GM19395 (cell line): ENCODE results near the gene CDC73.
"Not testable (repeated sequence)": the region's sequence is repeated elsewhere in the genome, so short reads cannot be mapped to it uniquely, and the experiment has no call there.

ENCODE experiments used
- ATAC-seq: cut with Tn5 transposase; IDR thresholded peaks from one replicate; pipeline ENCODE4 v1.9.1; 2021; ENCODE audit warnings: mild to moderate bottlenecking, moderate library complexity; ENCODE audit not compliant: unreplicated experiment

Gene CDC73

GRCh38 chr1:193221651-193222050, 99.8 kb downstream of the CDC73 start:
- ATAC-seq = no peak

DNA sequence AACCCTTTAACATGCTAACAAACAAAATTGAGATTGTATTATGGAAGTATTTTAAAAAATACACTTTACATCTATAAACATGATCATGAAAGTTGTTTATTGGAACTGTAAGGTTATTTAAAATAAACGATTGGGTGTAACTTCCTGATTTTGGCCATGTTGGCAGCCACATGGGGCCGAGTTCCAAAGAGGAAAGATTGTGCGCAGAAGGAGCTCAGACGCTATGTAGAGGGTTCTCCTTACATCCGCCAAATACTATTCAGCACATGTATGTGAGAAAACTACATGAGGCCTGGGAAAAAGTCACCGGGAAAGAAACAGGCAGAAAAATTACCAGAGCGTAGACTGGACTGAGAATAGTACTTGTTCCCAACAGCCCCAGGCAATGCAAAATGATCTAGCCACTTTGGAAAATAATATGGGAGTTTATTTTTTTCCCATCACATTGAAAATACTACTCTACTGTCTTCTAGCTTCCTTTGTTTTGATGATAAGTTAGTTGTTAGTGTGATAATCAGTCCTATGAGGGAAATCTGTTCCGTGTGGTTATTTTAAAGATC, 100.3 kb downstream of the CDC73 start:
- no peak for ATAC-seq

DNA sequence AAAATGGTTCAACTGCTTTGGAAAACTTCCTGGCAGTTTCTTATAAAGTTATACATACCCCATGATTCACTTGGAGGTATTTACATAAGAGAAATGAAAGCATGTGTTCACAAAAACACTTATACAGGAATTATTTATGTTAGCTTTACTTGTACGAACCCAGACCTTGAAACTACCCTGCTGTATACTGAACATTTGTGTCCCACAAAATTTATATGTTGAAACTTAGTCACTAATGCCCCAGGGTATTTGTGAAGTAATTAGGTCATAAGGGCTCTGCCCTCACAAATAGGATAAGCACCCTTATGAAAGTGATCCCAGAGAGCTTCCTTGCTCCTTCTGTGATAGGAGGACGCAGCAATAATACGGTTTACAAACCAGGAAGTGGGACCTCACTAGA, 107.3 kb downstream of the CDC73 start:
- no peak for ATAC-seq

DNA sequence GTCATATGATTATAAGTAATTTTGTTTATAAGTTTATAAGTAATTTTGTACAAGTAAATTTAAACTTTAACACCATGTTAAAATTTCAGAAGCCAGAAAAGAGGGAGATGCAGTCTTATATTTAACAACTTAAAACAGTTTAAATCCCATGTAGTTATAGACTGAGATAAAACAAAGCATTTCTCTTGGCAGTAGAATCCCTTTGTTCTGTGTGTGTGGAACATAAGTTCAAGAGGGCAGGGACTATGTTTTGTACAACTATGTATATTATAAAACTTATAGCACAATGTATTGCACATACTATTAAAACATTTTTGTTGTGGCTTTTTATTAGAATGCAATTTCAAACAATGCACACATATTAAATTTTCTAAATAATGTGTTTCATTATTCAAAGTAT, 109.3 kb downstream of the CDC73 start:
- ATAC-seq = not testable (repeated sequence)

- ATAC-seq = no peak
Measured at GRCh38 chr1:193234530-193234929, 112.7 kb downstream of the CDC73 start.

GRCh38 chr1:193237381-193237978, 115.6 kb downstream of the CDC73 start:
- ATAC-seq = no peak

DNA sequence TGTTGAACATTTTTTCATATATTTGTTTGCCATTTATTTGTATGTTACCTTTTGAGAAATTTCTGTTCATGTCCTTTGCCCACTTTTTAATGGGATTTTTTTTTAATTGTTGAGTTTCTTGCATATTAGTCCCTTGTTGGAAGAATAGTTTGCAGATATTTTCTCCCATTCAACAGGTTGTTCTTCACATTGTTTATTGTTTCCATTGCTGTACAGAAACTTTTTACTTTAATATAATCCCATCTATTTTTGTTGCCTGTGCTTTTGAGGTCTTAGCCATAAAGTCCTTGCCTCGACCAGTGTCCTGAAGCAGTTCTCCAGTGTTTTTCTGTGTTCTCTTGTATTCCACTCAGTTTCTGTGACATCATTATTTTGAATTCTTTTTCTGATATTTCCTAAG, 118.8 kb downstream of the CDC73 start:
- no peak for ATAC-seq

DNA sequence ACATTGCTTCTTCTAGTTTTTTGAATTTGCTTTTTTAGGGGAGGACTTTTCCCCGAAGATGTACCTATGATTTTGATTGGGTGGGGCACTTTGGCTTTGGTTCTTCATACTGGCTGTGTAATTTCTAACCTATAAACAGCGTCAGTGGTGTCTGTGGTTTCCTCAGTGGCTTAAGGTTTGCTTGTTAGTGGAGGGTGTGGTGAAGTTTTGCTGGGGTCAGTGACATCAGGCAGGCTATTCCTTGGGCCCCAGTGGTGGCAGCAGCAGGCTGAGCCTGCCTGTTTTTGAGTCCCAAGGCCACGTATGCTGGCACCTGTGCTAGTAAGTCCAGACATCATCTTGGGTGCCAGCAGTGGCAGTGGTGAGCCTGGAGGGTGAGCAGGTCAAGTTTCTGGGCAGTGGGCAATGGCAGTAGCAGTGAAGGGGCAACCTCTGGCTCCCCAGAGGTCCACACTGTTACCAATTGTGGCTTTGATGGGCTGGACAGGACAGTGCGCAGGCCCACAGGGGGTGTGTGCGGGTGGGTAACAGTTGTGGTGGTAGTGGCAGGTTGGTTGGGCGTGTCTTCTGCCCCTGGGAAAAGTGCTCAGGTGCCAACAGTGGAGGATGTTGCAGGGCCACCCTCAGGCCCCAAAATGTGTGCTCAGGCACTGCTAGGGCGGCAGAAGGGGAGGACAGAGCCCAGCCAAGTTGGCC, 119.4 kb downstream of the CDC73 start:
- ATAC-seq = no peak

- ATAC-seq = no peak
Measured at GRCh38 chr1:193242000-193242399, 120.2 kb downstream of the CDC73 start.

- no peak for ATAC-seq
Measured at GRCh38 chr1:193249187-193249586, 127.4 kb downstream of the CDC73 start.

GRCh38 chr1:193251950-193252349, 130.1 kb downstream of the CDC73 start:
- ATAC-seq = no peak

- ATAC-seq = peak; percentile 49
Measured at GRCh38 chr1:193256019-193256418, 134.2 kb downstream of the CDC73 start.

DNA sequence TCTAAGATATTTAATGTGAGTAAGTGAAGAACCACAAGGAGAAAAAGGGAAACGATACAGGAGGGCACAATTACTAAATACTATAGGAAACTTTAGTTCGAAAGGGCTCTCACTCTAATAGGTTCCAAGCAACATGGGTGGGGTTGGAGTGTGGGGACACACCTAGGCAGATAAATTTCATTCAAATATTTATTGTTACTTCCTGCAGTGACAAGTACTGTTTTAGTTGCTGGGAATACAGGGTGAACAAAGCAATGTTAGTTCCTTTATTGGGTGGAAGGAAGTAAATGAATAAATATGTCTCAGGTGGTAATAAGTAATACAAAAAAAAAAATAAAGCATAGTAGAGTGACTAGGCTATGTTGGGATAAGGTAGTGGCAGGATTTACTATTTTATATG, 137.8 kb downstream of the CDC73 start:
- no peak for ATAC-seq

DNA sequence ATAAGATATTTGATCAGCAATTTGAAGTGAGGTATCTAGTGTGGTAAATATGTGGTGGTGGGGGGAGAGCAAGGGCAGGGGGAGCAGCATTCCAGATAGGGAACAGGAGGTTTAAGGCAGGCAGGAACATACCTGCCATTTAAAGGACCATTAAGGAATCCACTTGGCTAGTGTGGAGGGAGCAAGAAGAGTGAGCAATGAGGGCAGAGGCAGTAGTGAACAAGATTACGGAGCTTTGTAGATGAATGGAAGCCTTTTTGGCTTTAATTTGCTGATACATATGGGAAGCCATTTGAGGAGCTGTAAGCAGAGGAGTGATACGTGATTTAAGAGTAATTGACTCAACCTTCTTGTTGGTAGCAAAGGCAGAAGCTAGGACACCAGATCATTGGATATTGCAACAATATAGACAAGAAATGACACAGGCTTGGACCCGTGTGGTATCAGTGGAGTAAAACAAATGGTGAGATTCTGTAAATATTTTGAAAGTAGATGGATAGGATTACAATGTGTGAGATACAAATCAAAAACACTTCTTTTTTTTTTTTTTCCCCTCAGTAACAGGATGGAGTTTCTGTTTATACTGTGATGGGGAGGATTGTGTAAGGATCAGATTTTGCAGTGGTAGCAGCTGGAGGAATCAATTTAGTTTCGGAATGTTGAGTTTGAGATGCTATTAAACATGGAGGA, 138.4 kb downstream of the CDC73 start:
- no peak for ATAC-seq

GRCh38 chr1:193260896-193261295, 139.1 kb downstream of the CDC73 start:
- no peak for ATAC-seq

GRCh38 chr1:193262661-193263060, 140.8 kb downstream of the CDC73 start:
- no peak for ATAC-seq

- ATAC-seq = no peak
Measured at GRCh38 chr1:193264313-193265065, 142.7 kb downstream of the CDC73 start.

GRCh38 chr1:193265716-193266115, 143.9 kb downstream of the CDC73 start:
- peak; percentile 58 for ATAC-seq

DNA sequence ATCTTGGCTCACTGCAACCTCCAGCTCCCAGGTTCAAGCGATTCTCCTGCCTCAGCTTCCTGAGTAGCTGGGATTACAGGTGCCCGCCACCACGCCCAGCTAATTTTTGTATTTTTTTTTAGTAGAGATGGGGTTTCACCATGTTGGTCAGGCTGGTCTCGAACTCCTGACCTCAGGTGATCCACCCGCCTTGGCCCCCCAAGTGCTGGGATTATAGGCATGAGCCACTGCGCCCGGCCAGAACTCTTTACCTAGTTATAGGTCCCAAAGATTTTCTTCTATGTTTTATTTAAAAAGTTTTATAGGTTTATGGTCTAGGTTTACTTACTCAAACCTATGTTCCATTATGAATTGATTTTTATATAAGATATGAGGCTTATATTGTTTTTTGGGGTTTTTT, 145.0 kb downstream of the CDC73 start:
- ATAC-seq = not testable (repeated sequence)

- peak; percentile 99 for ATAC-seq
Measured at GRCh38 chr1:193270996-193271395, 149.2 kb downstream of the CDC73 start.

- no peak for ATAC-seq
Measured at GRCh38 chr1:193275773-193276172, 153.9 kb downstream of the CDC73 start.
